SJCRH30 (cell line): ENCODE results near the gene SLC38A10. TPM values are rescaled to one million over a fixed set of nuclear protein-coding genes. Genes with fewer than 3 reads are reported as not detected.

ENCODE experiments used
- DNase-seq, 2 experiments: peaks; one replicate each; pipeline ENCODE4 v3.0.0-alpha.2; 2015 to 2020
- H3K27ac ChIP-seq: fragments of 250-450 bp; sonication (Bioruptor Pico); 2 replicates; pipeline ENCODE4 v1.5.1; 2020; ENCODE audit warnings: mild to moderate bottlenecking, moderate library complexity
- H3K27me3 ChIP-seq: fragments of 250-450 bp; sonication (Bioruptor Pico); 2 replicates; pipeline ENCODE4 v1.5.1; 2020; ENCODE audit warnings: mild to moderate bottlenecking, moderate library complexity
- H3K36me3 ChIP-seq: fragments of 250-450 bp; sonication (Bioruptor Pico); 2 replicates; pipeline ENCODE4 v1.5.1; 2020; ENCODE audit warnings: mild to moderate bottlenecking, moderate library complexity
- H3K4me1 ChIP-seq: fragments of 250-450 bp; sonication (Bioruptor Pico); 2 replicates; pipeline ENCODE4 v1.5.1; 2020; ENCODE audit warnings: mild to moderate bottlenecking, moderate library complexity
- H3K4me3 ChIP-seq: fragments of 250-450 bp; sonication (Bioruptor Pico); 2 replicates; pipeline ENCODE4 v1.5.1; 2020; ENCODE audit warnings: mild to moderate bottlenecking, moderate library complexity
- H3K9me3 ChIP-seq: fragments of 250-450 bp; sonication (Bioruptor Pico); replicated peaks from 2 replicates; pipeline ENCODE4 v1.5.1; 2020; ENCODE audit warnings: mild to moderate bottlenecking, moderate library complexity
- total RNA-seq: library from RNA; depleted of rRNA; stranded (reverse); fragments of >200 nt; shearing (Covaris generic); gene quantifications from 2 replicates; pipeline ENCODE4 v1.2.3, GENCODE V29; 2014

The SLC38A10 gene
- total RNA-seq, 1 experiment from 2014 or later: 97.0 TPM

DNA sequence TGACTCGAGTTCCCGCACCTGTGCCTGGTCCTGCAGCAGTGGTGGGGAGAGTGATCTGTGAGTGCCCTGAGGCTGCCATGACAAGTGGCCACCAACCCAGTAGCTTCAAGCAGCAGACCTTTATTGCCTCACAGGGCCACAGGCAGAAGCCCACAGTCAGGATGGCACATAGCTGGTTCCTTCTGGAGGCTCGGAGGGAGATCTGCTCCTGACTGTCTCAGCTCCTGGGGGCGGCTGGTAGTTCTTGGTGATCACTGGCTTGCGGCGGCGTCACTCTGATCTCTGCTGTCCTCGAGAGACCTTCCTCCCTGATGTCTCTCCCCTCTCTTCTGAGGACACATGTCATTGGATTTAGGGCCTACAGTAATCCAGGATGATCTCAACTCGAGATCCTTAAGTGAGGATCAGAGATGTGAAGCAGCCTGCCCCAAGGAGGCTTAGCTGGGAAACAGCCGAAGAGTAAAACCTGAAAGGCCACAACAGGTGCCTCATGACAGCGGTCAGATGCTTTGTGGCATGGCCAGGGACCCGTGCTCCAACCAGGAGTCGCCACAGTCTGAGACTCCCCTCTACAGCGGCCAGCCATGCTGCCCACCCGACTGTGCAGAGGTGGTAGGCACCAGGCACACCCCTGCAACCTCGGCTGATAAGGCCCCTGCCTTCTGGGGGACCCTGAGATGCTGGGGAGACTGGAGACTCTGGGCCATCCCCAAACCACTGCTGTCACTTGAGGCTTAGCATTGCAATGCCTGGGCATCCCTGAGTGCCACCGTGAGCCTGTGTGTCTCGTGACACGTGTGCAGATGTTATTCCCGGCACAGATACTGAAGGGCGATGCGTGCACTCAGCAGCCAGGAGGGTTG lies 30.0 kb upstream of the SLC38A10 start:
- Histone ChIP-seq H3K4me3 (no peak overlapping the region), H3K9me3 (no peaks in the 10 kb centered on the region), H3K27me3 (no peaks in the 10 kb centered on the region), H3K27ac (no peak overlapping the region), H3K4me1 (peaks cover 61% of the 10 kb centered on the region), H3K36me3 (no peaks in the 10 kb centered on the region)
- peak; percentile 56 to 83 for DNase-seq

DNA sequence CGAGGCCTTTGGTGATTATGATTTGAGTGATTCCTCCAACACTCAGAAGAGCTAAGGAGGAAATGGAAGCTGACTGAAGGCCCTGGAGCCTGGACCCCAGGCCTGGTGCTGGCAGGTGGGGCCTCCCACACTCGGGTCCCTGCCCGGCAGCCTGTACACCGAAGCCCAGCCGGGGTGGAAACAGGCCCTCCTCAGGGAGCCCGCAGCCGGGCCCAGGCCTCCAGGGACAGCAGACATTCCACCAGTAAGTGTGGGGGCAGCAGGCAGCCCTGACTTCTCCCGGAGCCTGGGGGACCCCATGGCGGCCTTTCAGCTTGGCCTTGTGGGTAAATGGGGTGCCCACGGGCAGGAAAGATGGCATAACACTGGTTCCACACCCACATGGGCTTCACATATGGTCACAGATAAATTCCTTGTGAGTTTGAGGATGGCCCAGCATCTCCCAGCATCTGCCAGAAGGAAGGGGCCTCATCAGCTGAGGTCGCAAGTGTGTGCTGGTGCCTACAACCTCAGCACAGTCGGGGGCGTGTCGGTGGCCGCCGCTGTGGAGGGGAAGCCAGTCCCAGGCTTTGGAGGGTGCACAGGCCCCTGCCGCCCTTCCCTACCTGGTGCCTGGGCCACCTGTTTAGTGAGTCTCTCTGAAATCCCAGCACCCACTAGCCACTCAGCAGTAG lies 29.2 kb upstream of the SLC38A10 start:
- H3K4me1 ChIP-seq: peaks cover 60% of the 10 kb centered on the region
- no peak overlapping the region for H3K4me3 ChIP-seq
- DNase-seq: no peak
- no peaks in the 10 kb centered on the region for H3K9me3 ChIP-seq
- no peaks in the 10 kb centered on the region for H3K27me3 ChIP-seq
- H3K36me3 ChIP-seq: no peaks in the 10 kb centered on the region
- H3K27ac ChIP-seq: no peak overlapping the region

DNA sequence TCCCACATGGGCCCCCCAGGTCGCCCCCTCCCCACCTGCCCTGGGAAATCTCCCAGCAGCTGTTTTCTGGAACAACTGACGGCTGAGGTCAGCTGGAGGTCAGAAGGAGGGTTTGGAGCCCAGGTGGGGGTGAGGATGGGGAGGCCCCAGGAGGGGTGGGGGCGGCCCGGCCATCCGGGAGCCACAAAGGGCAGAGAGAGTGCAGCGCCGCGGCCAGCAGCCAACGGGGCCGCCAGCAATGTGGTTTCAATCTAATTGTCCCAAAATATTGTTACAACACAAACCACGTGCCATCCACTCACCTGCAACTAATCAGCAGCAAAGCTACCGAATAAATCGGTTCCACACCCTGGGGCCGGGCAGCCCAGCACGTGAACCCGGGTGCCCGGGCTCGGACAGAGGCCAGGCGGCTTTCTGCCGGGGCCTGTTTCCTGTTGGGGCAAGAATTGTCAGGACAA lies 28.3 kb upstream of the SLC38A10 start:
- Histone ChIP-seq H3K4me1 (peaks cover 61% of the 10 kb centered on the region), H3K9me3 (no peaks in the 10 kb centered on the region), H3K27me3 (no peaks in the 10 kb centered on the region), H3K4me3 (no peak overlapping the region), H3K36me3 (no peaks in the 10 kb centered on the region), H3K27ac (peak overlapping the region; percentile 35)
- peak; percentile 64 to 73 for DNase-seq

DNA sequence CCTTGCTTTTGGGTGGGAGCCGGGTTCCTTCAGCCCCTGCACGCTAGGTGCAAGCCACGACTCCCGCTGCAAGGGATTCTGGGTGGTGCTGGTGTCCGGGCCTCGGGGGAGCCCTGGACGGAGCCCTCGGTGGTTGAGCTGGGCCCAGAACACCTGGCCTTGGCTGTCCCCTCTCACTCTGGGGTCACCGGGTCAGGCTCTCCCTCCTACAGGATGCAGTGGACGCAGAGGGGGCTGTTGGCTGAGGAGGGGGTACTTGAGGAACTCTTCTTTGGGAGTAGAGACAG lies 27.9 kb upstream of the SLC38A10 start:
- no peak for DNase-seq
- no peaks in the 10 kb centered on the region for H3K27me3 ChIP-seq
- no peaks in the 10 kb centered on the region for H3K36me3 ChIP-seq
- peaks cover 61% of the 10 kb centered on the region for H3K4me1 ChIP-seq
- H3K27ac ChIP-seq: peak overlapping the region; percentile 35
- H3K4me3 ChIP-seq: no peak overlapping the region
- H3K9me3 ChIP-seq: no peaks in the 10 kb centered on the region

DNA sequence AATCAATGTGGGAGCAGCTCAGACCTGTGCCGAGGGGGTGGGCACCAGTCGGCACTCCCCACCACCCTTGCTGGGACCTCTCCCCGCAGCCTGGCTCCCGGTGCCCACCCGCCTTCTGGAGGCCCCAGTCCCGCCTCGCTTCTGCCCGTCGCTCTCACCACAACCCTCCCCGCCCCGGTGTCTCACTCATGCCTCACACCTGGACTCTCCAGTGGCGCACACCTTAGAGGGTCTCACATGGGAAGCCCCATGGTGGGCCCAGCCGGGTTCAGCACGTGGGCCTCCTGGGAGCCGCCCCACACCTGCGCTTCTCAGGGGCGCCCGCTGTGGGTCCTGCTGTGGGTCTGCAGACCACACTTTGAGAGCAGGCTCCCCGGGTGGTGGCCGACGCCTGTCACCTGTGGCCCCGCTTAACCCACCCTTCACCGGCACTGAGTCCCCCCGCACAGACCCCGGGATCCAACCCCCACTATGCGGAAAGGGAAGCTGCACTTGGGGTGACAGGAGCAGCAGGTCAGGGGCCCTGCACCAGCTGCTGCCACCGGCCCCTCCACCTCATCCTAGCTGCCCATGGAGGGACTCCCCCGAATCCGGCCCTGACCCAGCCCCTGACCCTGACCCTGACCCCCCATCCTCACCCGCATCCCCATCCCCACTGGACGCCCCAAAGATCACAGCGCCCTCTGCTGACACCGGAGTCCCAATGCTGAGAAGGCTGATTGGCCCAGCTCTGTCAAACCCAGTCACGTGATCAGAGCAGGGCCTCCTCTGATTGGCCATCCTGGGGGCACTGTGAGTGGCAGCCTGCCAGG lies 27.4 kb upstream of the SLC38A10 start:
- no peak overlapping the region for H3K4me3 ChIP-seq
- no peaks in the 10 kb centered on the region for H3K36me3 ChIP-seq
- peak overlapping the region; percentile 35; the same call in 1 of the 2 replicates for H3K27ac ChIP-seq
- DNase-seq: peak; percentile 91 to 97
- H3K9me3 ChIP-seq: no peaks in the 10 kb centered on the region
- H3K27me3 ChIP-seq: no peaks in the 10 kb centered on the region
- peaks cover 55% of the 10 kb centered on the region for H3K4me1 ChIP-seq

DNA sequence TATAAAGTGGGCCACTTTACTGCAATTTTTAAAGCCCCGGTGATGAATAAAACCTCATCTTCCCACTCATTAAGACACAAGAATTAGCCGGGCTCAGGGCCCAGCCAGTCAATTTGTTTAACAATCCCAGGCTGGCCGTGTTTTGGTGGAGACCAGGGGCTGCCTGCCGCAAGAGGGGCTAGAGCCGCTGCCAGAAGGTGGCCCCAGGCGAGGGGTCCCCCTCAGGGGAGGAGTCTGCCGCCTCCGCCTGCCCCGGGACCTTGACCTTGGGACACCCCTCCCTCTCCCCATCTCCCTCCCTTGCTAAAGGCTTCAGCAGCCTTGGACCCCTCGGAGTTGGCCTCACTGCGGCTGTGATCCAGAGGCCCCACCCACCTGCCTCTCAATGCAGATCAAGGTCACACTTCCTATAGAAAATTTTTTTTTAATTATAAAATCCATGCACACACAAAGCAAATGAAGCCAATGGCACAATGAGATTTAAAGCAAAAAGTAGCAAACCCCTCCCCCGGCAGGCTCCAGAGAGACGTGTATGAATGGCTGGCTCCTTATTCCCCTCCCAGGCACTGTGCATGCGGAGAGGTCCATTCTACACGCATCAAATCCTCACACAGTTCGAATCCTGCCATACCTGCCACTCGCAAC lies 23.0 kb upstream of the SLC38A10 start:
- Histone ChIP-seq H3K4me1 (peaks cover 61% of the 10 kb centered on the region), H3K27ac (peak overlapping the region; percentile 27; the same call in 1 of the 2 replicates), H3K27me3 (no peaks in the 10 kb centered on the region), H3K36me3 (no peaks in the 10 kb centered on the region), H3K4me3 (no peak overlapping the region), H3K9me3 (no peaks in the 10 kb centered on the region)
- no peak for DNase-seq

DNA sequence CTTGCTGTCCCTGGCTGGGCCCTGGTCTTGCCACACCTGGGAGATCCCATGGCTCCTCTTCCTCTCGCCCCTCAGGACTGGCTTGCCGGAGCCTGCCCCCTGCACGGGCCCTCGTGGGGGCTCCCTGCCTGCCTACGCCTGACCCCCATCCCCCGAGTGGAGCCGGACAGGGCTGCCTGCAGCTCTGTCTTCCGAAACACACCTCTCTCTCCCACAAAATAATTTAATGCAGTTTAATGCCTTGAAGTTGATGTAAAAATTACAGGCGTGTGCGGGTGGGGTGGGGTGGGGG lies 22.4 kb upstream of the SLC38A10 start:
- no peak for DNase-seq
- Histone ChIP-seq H3K36me3 (no peaks in the 10 kb centered on the region), H3K27ac (no peak overlapping the region), H3K4me3 (no peak overlapping the region), H3K4me1 (peaks cover 55% of the 10 kb centered on the region), H3K9me3 (no peaks in the 10 kb centered on the region), H3K27me3 (no peaks in the 10 kb centered on the region)

DNA sequence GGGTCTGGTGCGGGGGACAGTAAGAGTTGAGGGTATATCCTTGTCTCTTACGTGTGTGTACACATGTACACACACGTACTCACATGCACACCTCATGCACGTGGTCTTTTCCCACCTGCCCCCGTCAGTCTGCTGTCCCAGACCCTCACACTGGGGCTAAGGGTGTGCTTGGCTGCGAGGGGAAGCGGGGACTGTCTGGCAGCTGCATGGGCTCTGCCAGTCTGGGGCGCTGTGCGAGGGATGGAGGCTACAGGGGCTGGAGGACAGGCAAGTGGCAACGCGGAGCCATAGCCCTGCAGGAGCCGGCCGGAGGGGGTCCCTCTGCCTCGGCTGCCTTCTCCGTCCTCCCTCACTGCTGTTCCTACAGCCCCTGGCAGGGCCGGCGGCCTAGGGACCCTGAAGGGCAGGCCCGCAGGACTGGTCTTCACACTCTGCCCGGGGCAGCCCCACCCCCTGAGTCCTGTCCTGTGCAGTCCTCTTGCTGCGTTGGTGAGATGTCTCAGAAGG lies 20.8 kb upstream of the SLC38A10 start:
- peak; percentile 88 to 91 for DNase-seq
- H3K36me3 ChIP-seq: no peaks in the 10 kb centered on the region
- peak overlapping the region; percentile 35 for H3K4me3 ChIP-seq
- peak overlapping the region; percentile 89 for H3K27ac ChIP-seq
- peaks cover 58% of the 10 kb centered on the region for H3K4me1 ChIP-seq
- H3K9me3 ChIP-seq: no peaks in the 10 kb centered on the region
- H3K27me3 ChIP-seq: no peaks in the 10 kb centered on the region

DNA sequence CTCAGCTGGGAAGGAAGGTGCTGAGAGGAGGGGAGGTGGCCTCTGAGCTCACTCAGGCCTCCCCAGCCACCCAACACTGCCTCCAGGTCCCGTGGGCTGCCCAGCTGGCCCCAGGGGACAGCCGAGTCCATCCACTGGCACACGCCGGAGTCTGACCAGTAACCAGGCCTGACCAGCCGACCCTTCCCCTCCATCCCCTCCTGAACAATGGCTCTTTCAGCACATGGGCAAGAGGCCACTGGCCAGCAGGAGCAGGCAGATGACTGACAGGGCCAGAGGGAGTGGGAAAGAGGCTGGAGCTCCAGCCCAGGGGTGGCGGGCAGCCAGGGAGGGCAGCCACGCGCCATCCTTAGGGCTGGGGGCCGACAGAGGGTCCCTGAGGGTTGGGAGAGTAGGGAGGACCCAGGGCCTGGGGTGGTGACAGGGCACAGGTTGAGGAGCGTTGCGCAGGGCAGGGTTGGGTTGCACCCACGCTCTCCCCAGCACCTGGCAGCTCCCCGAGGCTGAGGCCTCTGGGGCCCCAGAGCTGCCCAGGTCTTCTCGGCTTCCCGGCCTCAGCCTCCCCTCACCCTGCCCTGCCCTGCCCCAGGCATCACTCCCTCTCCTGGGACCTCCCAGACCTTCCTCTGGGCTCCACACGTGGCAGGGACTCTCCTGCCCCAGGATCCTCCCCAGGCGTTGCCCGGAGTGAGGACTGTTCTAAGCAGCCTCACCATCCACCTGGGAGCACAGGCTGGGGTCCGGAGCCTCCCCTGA lies 20.2 kb upstream of the SLC38A10 start:
- no peaks in the 10 kb centered on the region for H3K36me3 ChIP-seq
- peak overlapping the region; percentile 35 for H3K4me3 ChIP-seq
- DNase-seq: peak; percentile 92 to 94
- no peaks in the 10 kb centered on the region for H3K27me3 ChIP-seq
- H3K4me1 ChIP-seq: peaks cover 64% of the 10 kb centered on the region
- H3K27ac ChIP-seq: peak overlapping the region; percentile 89
- H3K9me3 ChIP-seq: no peaks in the 10 kb centered on the region

DNA sequence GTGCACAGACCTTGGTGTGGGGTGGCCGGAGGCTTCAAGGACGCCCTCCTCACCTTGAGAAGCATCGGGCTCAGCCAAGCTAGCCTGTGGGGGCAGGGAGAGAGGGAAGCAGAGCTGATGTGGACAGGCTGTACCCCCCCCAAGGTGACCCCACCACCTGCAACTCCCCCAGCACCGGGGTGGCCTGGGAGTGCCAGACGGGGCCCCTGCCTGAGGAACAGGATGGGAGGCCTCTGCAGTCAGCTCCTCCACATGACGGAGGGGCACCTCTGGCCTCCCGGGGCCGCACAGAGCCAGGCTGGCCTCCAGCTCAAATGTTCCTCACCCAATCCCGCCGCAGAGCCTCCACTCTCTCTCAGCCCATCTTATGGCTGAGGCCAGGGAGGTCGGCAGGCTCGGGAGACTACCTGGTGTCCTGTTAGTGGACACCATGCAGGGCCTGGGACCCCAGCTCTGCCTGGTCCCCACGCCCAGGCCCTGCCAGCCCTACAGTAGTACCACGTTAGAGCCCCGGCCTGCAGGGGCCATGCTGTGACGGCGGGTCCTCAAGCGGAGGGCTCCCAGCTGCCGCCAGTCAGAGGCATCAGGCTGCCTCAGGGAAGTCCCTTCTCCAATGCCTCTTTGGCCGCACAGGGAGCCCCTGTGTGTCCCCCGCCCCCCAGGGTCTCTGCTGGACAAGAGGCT lies 19.4 kb upstream of the SLC38A10 start:
- H3K4me1 ChIP-seq: peaks cover 70% of the 10 kb centered on the region
- H3K27me3 ChIP-seq: no peaks in the 10 kb centered on the region
- H3K36me3 ChIP-seq: no peaks in the 10 kb centered on the region
- peak overlapping the region; percentile 89 for H3K27ac ChIP-seq
- DNase-seq: peak; percentile 74 to 78
- H3K9me3 ChIP-seq: no peaks in the 10 kb centered on the region
- H3K4me3 ChIP-seq: peak overlapping the region; percentile 35

DNA sequence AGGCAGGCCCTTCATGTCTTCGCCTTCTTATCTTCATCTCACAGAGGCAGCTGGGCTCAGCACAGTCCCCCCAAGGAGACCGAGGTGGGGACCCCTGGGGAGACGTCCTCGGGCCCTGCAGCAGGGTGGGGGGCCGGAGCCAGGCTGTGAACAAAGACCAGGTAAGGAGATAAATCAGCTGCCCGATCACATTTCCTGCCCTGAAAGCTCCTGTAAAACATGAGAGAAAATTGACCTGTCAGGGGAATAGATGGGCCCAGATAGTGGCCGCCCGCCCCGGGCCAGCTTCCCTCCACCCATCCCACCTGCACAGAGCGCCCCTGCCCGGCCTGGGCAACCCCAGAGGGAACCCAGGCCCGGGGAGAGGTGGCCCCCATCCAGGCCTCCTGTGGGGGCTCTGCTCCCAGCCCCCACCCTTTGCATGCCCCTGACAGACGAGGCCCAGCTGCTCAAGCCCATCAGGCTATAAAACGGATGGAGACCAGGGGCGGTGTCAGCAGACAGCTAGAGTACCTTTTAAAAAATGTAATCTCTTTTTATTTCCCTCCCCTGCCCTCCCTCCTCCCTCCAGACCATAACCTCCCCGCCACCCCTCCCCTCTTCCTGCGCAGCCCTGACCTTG lies 18.8 kb upstream of the SLC38A10 start:
- DNase-seq: peak; percentile 80 to 85
- H3K27me3 ChIP-seq: no peaks in the 10 kb centered on the region
- no peaks in the 10 kb centered on the region for H3K36me3 ChIP-seq
- peak overlapping the region; percentile 89 for H3K27ac ChIP-seq
- H3K9me3 ChIP-seq: no peaks in the 10 kb centered on the region
- H3K4me1 ChIP-seq: peaks cover 69% of the 10 kb centered on the region
- peak overlapping the region; percentile 35 for H3K4me3 ChIP-seq

DNA sequence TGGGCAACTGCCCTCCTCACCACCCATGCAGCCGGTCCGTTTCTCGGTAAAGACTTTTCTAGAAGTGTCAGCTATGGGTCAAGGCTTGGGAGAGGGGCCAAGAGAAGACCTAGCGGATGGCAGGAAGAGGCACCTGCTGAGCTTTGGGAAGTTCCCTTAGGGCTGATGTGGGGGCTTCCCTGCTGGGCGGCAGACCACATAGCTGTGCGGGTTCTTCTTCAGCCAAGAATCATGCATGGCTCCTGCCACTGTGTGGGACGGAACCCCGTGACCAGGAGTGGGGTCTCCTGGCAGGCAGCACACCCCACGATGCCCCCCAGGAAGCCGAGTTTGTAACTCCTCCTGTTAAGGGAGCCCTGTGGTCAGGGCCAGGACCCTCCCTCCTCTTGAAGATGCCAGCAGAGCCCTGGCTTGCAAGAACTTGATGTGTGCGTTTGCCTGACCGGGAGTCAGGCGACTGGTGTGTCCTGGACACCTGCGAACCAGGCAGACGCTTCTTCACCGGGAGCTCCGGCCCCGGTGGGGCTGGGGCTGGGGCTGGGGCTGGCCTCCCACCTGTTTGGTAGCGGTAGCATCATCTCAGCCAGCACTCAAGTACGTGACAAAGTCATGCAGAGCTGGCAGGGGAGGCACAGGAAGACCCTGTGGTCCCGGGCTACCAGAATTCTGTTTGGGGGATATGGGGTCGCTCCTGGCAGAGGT lies 17.7 kb upstream of the SLC38A10 start:
- no peak overlapping the region for H3K4me3 ChIP-seq
- no peaks in the 10 kb centered on the region for H3K9me3 ChIP-seq
- H3K36me3 ChIP-seq: no peaks in the 10 kb centered on the region
- no peak overlapping the region for H3K27ac ChIP-seq
- peaks cover 64% of the 10 kb centered on the region for H3K4me1 ChIP-seq
- DNase-seq: no peak
- H3K27me3 ChIP-seq: no peaks in the 10 kb centered on the region

DNA sequence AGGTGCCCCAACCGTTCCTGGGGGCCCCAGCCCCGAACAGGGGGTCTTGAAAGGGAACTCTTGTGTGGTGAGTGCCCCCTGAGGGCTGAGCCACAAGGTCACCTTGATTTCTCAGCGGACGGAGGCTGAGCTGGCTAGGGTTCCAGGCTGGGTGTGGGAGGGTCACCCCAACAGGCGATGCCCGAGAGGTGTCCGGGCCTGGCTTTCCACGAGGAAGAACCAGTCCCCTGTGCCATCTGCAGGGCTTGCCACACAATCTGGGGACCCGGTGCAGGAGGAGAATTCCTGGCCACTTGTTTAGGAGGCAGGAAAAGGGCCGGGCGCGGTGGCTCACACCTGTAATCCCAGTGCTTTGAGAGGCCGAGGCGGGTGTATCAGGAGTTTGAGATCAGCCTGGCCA lies 16.8 kb upstream of the SLC38A10 start:
- Histone ChIP-seq H3K9me3 (no peaks in the 10 kb centered on the region), H3K4me3 (no peak overlapping the region), H3K36me3 (no peaks in the 10 kb centered on the region), H3K27me3 (no peaks in the 10 kb centered on the region), H3K4me1 (peaks cover 65% of the 10 kb centered on the region), H3K27ac (no peak overlapping the region)
- DNase-seq: no peak
